DOHH2 (cell line): Measurements from ENCODE around the gene KREMEN2.

Experiments
- H3F3A ChIP-seq: fragments of 200-600 bp; sonication (generic), shearing (Covaris generic); 2 replicates; pipeline ENCODE4 v1.6.0; 2016; ENCODE audit warnings: antibody characterized with exemption, mild to moderate bottlenecking; ENCODE audit not compliant: control insufficient read depth, insufficient read depth
- H3K27ac ChIP-seq: fragments of 200-600 bp; sonication (generic); 2 replicates; pipeline ENCODE4 v1.5.1; 2014; ENCODE audit warnings: low read depth, mild to moderate bottlenecking, low read length, moderate library complexity
- H3K27me3 ChIP-seq: fragments of 200-600 bp; sonication (generic); 2 replicates; pipeline ENCODE4 v1.6.1; 2014; ENCODE audit warnings: mild to moderate bottlenecking, low read length, mixed read lengths; ENCODE audit not compliant: control insufficient read depth
- H3K36me3 ChIP-seq: fragments of 200-600 bp; sonication (generic); 2 replicates; pipeline ENCODE4 v1.6.1; 2014; ENCODE audit warnings: mild to moderate bottlenecking, low read length, moderate library complexity, mixed read lengths; ENCODE audit not compliant: control insufficient read depth
- H3K4me1 ChIP-seq: fragments of 200-600 bp; sonication (generic); 2 replicates; pipeline ENCODE4 v1.6.1; 2014; ENCODE audit warnings: mild to moderate bottlenecking, low read length, mixed read lengths; ENCODE audit not compliant: control insufficient read depth
- H3K4me2 ChIP-seq: fragments of 200-600 bp; sonication (generic); 2 replicates; pipeline ENCODE4 v1.6.0; 2014; ENCODE audit warnings: mild to moderate bottlenecking, low read length, moderate library complexity
- H3K4me3 ChIP-seq: fragments of 200-600 bp; sonication (generic); 2 replicates; pipeline ENCODE4 v1.5.1; 2014; ENCODE audit warnings: mild to moderate bottlenecking, low read length, mixed read lengths
- H3K79me2 ChIP-seq: fragments of 200-600 bp; sonication (generic); 2 replicates; pipeline ENCODE4 v1.6.1; 2014; ENCODE audit warnings: mild to moderate bottlenecking, low read length, mixed read lengths; ENCODE audit not compliant: control insufficient read depth
- H3K9me2 ChIP-seq: fragments of 200-600 bp; sonication (generic); replicated peaks from 2 replicates; pipeline ENCODE4 v1.6.1; 2014; ENCODE audit warnings: mild to moderate bottlenecking, low read length, mixed read lengths; ENCODE audit not compliant: control insufficient read depth
- H3K9me3 ChIP-seq: fragments of 200-600 bp; sonication (generic); 2 replicates; pipeline ENCODE4 v1.6.1; 2014; ENCODE audit warnings: antibody characterized with exemption, low read length, mixed read lengths; ENCODE audit not compliant: control insufficient read depth, insufficient read depth
- H4K20me1 ChIP-seq: fragments of 200-600 bp; sonication (generic); 2 replicates; pipeline ENCODE4 v1.6.0; 2014; ENCODE audit warnings: low read depth, mild to moderate bottlenecking, antibody characterized with exemption, low read length, moderate library complexity; ENCODE audit not compliant: control insufficient read depth, insufficient read depth
- EZH2phosphoT487 ChIP-seq: fragments of 200-600 bp; sonication (generic); IDR thresholded peaks from 2 replicates; pipeline ENCODE4 v1.6.1; 2017; ENCODE audit warnings: borderline replicate concordance, mild to moderate bottlenecking, antibody characterized with exemption, low read length, moderate library complexity, mixed read lengths
- TF ChIP-seq, protein P1 (sequence below): fragments of 200-600 bp; sonication (generic); IDR thresholded peaks from one replicate; pipeline ENCODE4 v1.5.1; 2014; ENCODE audit warnings: antibody characterized with exemption, mild to moderate bottlenecking, low read depth, low read length; ENCODE audit not compliant: poor library complexity, severe bottlenecking

Gene KREMEN2

DNA sequence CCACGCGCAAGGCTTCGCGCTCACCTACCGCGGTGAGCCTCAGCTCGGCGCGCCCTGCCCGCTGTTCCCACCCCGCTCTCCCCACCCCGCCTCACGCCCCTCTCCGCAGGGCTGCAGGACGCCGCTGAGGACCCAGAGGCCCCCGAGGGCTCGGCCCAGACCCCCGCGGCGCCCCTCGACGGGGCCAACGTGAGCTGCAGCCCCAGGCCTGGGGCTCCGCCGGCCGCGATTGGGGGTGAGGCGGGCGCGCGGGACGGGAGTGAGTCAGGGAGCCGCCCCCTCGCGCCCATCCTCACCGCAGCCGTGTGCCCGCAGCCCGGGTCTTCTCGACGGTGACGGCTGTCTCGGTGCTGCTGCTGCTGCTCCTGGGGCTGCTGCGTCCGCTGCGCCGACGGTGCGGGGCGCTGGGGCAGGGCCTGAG lies 3.1 kb downstream of the KREMEN2 start:
- Histone ChIP-seq H4K20me1 (peaks cover 10% of the 10 kb centered on the region), H3K4me1 (peaks cover 72% of the 10 kb centered on the region), H3K9me2 (no peaks in the 10 kb centered on the region), H3K9me3 (no peaks in the 10 kb centered on the region), H3K27me3 (no peaks in the 10 kb centered on the region), H3K27ac (peak overlapping the region; percentile 96; the same call in 1 of the 2 replicates), H3K79me2 (peaks cover 38% of the 10 kb centered on the region), H3F3A (peaks cover 29% of the 10 kb centered on the region), H3K4me2 (peak overlapping the region; percentile 97), H3K36me3 (peaks cover 42% of the 10 kb centered on the region), H3K4me3 (peak overlapping the region; percentile 92)
- no peak for TF ChIP-seq EZH2phosphoT487
- TF ChIP-seq, protein P1, sequence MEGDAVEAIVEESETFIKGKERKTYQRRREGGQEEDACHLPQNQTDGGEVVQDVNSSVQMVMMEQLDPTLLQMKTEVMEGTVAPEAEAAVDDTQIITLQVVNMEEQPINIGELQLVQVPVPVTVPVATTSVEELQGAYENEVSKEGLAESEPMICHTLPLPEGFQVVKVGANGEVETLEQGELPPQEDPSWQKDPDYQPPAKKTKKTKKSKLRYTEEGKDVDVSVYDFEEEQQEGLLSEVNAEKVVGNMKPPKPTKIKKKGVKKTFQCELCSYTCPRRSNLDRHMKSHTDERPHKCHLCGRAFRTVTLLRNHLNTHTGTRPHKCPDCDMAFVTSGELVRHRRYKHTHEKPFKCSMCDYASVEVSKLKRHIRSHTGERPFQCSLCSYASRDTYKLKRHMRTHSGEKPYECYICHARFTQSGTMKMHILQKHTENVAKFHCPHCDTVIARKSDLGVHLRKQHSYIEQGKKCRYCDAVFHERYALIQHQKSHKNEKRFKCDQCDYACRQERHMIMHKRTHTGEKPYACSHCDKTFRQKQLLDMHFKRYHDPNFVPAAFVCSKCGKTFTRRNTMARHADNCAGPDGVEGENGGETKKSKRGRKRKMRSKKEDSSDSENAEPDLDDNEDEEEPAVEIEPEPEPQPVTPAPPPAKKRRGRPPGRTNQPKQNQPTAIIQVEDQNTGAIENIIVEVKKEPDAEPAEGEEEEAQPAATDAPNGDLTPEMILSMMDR, result no peak

DNA sequence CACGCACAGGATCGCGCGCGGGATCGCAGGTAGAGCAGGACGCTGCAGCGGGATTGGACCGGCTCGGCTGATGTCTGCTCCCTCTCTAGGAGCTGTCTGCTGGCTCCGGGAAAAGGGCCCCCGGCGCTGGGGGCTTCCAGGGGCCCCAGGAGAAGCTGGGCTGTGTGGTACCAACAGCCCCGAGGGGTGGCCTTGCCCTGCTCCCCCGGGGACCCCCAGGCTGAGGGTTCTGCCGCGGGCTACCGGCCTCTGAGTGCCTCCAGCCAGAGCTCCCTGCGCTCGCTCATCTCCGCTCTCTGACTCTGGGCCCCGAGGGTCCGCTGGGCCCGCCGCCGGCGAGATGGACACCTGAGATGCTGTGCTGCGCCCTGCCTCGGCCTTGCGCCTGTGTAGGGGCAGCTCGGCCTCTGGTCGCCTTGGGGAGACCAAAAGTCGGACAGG lies 3.7 kb downstream of the KREMEN2 start:
- Histone ChIP-seq H3K27ac (peak overlapping the region; percentile 96), H3K36me3 (peaks cover 47% of the 10 kb centered on the region), H3K9me3 (no peaks in the 10 kb centered on the region), H4K20me1 (peaks cover 10% of the 10 kb centered on the region), H3K9me2 (no peaks in the 10 kb centered on the region), H3K4me1 (peaks cover 72% of the 10 kb centered on the region), H3K27me3 (no peaks in the 10 kb centered on the region), H3F3A (peaks cover 29% of the 10 kb centered on the region), H3K4me2 (peak overlapping the region; percentile 97), H3K79me2 (peaks cover 41% of the 10 kb centered on the region), H3K4me3 (peak overlapping the region; percentile 92)
- TF ChIP-seq, protein P1, result no peak
- TF ChIP-seq EZH2phosphoT487, result no peak

DNA sequence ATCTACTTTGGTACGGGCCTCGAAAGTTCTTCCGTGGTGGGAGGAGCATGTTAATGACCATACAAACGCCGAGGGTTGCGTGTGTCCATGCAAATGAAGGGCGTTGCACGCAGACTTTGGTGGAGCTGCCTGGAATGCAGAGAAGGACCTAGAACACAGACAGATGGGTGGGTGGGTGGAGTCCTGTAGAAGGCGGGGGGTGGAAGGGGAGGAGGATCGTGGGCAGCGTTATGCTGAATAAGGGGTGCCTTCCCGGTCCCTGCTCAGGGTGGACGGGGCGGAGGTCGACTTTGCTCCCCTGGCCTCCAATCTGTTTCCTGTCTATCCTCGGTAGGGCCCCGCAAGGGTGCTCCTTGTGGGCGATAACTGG lies 4.3 kb downstream of the KREMEN2 start:
- peak overlapping the region; percentile 96 for H3K27ac ChIP-seq

More for the DNA sequence above, 4.3 kb downstream of the KREMEN2 start:
- Histone ChIP-seq H3K9me3 (no peaks in the 10 kb centered on the region), H3K36me3 (peaks cover 54% of the 10 kb centered on the region), H3F3A (peaks cover 30% of the 10 kb centered on the region), H3K4me2 (peak overlapping the region; percentile 97), H4K20me1 (peaks cover 10% of the 10 kb centered on the region), H3K4me1 (peaks cover 70% of the 10 kb centered on the region), H3K9me2 (no peaks in the 10 kb centered on the region), H3K4me3 (peak overlapping the region; percentile 92), H3K79me2 (peaks cover 41% of the 10 kb centered on the region), H3K27me3 (no peaks in the 10 kb centered on the region)
- no peak for TF ChIP-seq EZH2phosphoT487
- TF ChIP-seq, protein P1, result no peak
